Chondrocyte (in vitro differentiated cells): Measurements from ENCODE around the gene MYO5B. TPM values are rescaled to one million over a fixed set of nuclear protein-coding genes. Genes with fewer than 3 reads are reported as not detected.

Source experiments
- DNase-seq: peaks from one replicate; pipeline ENCODE4 v3.0.0; 2021; ENCODE audit warnings: mixed read lengths, low spot score
- H3K27ac Mint-ChIP-seq: one replicate; pipeline ENCODE4 v1.8.0; 2021; ENCODE audit warnings: mild to moderate bottlenecking, moderate library complexity, mixed read lengths; ENCODE audit not compliant: unreplicated experiment
- H3K27me3 Mint-ChIP-seq: 2 replicates; pipeline ENCODE4 v1.8.0; 2021; ENCODE audit warnings: low read depth, mixed read lengths
- H3K36me3 Mint-ChIP-seq: 2 replicates; pipeline ENCODE4 v1.8.0; 2021; ENCODE audit warnings: low read depth, mixed read lengths
- H3K4me1 Mint-ChIP-seq: 2 replicates; pipeline ENCODE4 v1.8.0; 2021; ENCODE audit warnings: low read depth, mild to moderate bottlenecking, mixed read lengths
- H3K4me3 Mint-ChIP-seq: one replicate; pipeline ENCODE4 v1.8.0; 2021; ENCODE audit warnings: mild to moderate bottlenecking, moderate library complexity, mixed read lengths; ENCODE audit not compliant: unreplicated experiment
- H3K9me3 Mint-ChIP-seq: 2 replicates; pipeline ENCODE4 v1.8.0; 2021; ENCODE audit warnings: low read depth, mixed read lengths
- total RNA-seq: library from RNA; stranded (reverse); gene quantifications from 3 replicates; pipeline ENCODE4 v1.2.1, GENCODE V29; 2021
- TF ChIP-seq, protein P1 (sequence below): fragments of 200-600 bp; sonication (generic); IDR thresholded peaks from 2 replicates; pipeline ENCODE4 v1.5.0; 2021; ENCODE audit warnings: antibody characterized with exemption, mild to moderate bottlenecking, moderate library complexity

MYO5B gene
- total RNA-seq, 1 donor from 2014 or later = 0.97 TPM

DNA sequence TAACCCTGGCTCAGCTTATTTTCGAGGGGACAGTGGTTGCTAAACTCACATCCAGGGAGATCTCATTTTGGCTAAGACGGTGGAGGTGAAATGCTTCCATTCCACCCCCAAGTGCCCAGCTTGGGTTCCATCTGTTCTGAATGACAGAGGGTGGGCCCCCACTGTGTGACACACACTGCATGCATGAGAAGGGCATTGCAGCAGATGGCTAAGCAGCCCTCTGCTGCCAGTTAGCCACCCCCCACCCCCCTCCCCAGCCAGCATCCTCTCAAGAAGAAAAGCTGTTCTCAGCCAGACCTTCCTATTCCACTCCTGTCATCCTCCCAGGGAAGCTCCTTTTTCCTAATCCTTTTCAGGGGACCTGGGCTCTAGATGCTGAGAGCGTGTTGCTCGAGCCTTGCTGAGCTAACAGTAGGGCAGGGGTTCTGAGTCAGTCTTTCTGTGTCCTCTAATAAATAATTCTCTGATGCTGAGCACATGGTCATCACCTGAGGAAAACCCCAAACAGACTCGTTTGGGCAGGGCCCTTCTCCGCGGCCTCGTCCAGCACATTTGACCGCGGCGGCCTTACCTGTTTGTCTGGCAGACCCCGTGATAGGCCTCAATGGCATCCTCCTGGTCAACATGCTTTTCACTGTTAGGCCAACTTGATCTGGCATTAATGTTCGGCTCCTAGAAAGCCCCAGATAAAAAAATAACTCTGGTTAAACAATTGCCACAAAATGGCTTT, 332.1 kb downstream of the MYO5B start:
- Mint-ChIP-seq H3K27me3 (peaks cover 22% of the 10 kb centered on the region), H3K9me3 (no peaks in the 10 kb centered on the region), H3K27ac (no peak overlapping the region), H3K36me3 (no peaks in the 10 kb centered on the region), H3K4me3 (no peak overlapping the region), H3K4me1 (peaks cover 9% of the 10 kb centered on the region)
- DNase-seq = no peak
- TF ChIP-seq, protein P1, sequence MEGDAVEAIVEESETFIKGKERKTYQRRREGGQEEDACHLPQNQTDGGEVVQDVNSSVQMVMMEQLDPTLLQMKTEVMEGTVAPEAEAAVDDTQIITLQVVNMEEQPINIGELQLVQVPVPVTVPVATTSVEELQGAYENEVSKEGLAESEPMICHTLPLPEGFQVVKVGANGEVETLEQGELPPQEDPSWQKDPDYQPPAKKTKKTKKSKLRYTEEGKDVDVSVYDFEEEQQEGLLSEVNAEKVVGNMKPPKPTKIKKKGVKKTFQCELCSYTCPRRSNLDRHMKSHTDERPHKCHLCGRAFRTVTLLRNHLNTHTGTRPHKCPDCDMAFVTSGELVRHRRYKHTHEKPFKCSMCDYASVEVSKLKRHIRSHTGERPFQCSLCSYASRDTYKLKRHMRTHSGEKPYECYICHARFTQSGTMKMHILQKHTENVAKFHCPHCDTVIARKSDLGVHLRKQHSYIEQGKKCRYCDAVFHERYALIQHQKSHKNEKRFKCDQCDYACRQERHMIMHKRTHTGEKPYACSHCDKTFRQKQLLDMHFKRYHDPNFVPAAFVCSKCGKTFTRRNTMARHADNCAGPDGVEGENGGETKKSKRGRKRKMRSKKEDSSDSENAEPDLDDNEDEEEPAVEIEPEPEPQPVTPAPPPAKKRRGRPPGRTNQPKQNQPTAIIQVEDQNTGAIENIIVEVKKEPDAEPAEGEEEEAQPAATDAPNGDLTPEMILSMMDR = no peak

DNA sequence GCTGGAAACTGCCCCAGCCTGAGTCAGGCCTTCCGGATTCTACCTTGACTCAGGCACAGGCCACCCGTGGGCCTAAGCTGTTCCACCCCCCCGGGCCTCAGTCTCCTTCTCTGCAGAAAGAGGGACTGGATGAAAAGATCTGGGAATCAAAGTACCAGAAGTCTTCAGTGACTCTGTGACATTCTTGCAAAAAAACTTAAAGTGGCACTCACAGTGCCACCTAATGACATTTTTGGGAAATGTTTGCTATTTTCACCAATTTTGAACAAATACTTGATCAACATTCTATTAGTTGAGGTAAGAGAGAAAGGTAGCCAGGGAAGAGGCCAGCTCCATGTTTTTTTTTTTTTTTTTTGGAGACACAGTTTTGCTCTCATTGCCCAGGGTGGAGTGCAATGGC, 333.3 kb downstream of the MYO5B start:
- Mint-ChIP-seq H3K27me3 (peaks cover 14% of the 10 kb centered on the region), H3K9me3 (no peaks in the 10 kb centered on the region), H3K27ac (no peak overlapping the region), H3K4me3 (no peak overlapping the region), H3K4me1 (peaks cover 9% of the 10 kb centered on the region), H3K36me3 (no peaks in the 10 kb centered on the region)
- DNase-seq = no peak
- TF ChIP-seq, protein P1 = peak; percentile 82

DNA sequence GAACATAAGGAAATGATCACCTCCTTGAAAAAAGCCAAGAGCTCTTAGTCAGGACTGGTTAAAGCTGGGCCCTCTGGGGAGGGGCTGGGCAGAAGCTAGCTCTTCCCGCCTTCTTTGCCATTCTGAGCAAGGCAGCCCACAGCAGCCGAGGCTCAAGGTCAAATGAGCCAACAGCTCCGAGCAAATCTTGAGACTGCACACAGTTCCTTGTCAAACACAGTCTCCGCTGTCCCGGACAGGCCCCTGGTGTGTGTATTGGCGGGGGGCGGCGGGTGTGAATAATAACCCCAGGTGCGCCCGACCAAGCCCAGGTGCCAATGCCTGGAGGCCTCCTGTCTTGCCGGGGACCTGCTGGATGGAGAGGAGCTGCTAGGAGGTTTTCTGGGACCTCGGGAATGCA, 335.2 kb downstream of the MYO5B start:
- Mint-ChIP-seq H3K9me3 (no peaks in the 10 kb centered on the region), H3K36me3 (no peaks in the 10 kb centered on the region), H3K27ac (no peak overlapping the region), H3K4me1 (peaks cover 9% of the 10 kb centered on the region), H3K4me3 (no peak overlapping the region), H3K27me3 (peaks cover 9% of the 10 kb centered on the region)
- TF ChIP-seq, protein P1 = no peak
- no peak for DNase-seq

DNA sequence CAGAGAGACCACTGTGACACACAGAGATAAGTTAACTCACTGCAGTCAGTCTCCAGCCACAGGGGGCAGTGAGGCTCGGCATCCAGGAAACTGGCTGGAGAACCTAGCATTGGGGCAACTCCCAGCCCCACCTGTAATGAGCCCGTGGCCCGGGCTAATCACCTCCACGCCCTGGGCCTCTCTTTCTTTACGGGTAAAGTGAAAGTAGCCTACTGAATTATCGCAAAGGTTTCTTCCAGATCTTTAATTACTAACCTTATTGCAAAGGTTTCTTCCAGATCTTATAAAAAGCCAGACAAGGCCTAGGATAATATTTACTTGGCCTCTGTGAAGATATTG, 336.0 kb downstream of the MYO5B start:
- DNase-seq = no peak
- no peaks in the 10 kb centered on the region for H3K36me3 Mint-ChIP-seq
- peaks cover 2% of the 10 kb centered on the region for H3K27me3 Mint-ChIP-seq
- TF ChIP-seq, protein P1 = peak; percentile 56
- no peak overlapping the region for H3K27ac Mint-ChIP-seq
- H3K9me3 Mint-ChIP-seq = no peaks in the 10 kb centered on the region
- H3K4me1 Mint-ChIP-seq = peaks cover 7% of the 10 kb centered on the region
- no peak overlapping the region for H3K4me3 Mint-ChIP-seq

DNA sequence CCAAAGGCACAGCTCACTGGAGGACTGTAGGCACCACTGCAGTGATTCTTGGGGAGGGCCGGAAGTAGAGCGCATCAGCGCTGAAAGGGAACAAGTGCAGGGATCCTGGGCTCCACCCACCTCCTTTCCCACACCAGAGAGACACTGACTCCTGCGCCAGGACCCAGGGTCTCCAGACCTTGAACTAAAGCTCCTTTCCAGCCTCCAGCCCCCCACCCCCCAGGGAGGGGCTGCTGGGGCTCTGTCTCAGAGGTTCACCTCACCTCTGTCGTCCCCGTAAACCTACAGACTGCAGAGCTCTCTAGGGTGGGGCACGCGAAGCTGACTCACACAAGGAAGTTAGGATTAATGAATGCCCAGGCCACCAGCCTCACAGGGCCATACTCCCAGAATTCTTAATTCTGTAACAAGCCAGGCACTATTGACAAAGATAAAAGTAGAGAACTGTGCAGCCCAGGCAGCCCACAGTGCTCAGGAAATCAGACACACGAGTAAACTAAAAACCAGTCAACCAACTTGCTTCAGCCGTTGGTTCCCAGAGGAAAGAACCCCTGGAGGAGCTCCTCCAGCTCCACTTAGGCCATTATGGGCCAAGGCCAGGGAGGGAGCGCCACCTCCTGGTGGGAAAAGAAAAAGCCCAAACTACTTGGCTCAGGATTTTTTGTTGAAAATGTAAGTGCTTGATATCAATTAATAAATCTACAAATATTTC, 336.5 kb downstream of the MYO5B start:
- DNase-seq = no peak

More for the DNA sequence above, 336.5 kb downstream of the MYO5B start:
- TF ChIP-seq, protein P1 = peak; percentile 98
- Mint-ChIP-seq H3K4me1 (peaks cover 7% of the 10 kb centered on the region), H3K36me3 (no peaks in the 10 kb centered on the region), H3K27me3 (peaks cover 2% of the 10 kb centered on the region), H3K27ac (no peak overlapping the region), H3K4me3 (no peak overlapping the region), H3K9me3 (no peaks in the 10 kb centered on the region)
